ENCODE results near the gene CHCHD2. TPM values are rescaled to one million over a fixed set of nuclear protein-coding genes. Genes with fewer than 3 reads are reported as not detected.

CHCHD2 gene
- total and polyA plus RNA-seq, 9 of the 15 experiments (the other 6 are each of a cell fraction or from before 2014, with no cell fraction given), result 145 to 1,044 (median 648) TPM

GRCh38 chr7:56063882-56064625, 42.2 kb downstream of the CHCHD2 start, which contains the start of gene SUMF2 (continued):
- TF ChIP-seq HMGXB4 (CRISPR knock-in tag; IDR thresholded peaks at IDR 0.05) (peak; percentile 78; the same call in 1 of the 2 replicates), ZNF347 (CRISPR knock-in tag; IDR thresholded peaks at IDR 0.05; ENCODE audit: low read depth) (no peak), ZNF3 (CRISPR knock-in tag; IDR thresholded peaks at IDR 0.05) (no peak; the same call in 1 of the 2 replicates), ZNF146 (CRISPR knock-in tag; IDR thresholded peaks at IDR 0.05; ENCODE audit: unreplicated experiment) (no peak), ELK1 (CRISPR knock-in tag; IDR thresholded peaks at IDR 0.05) (no peak), ZBTB5 (IDR thresholded peaks at IDR 0.05) (no peak), KLF16 (IDR thresholded peaks at IDR 0.05) (no peak), ZNF408 (CRISPR knock-in tag; IDR thresholded peaks at IDR 0.05; ENCODE audit: low read depth) (no peak), POU5F1 (IDR thresholded peaks at IDR 0.05; ENCODE audit: borderline replicate concordance, low read depth, low read length, partially characterized antibody) (peak; percentile 71), STAT5B (CRISPR knock-in tag; IDR thresholded peaks at IDR 0.05) (no peak), TBL1XR1 (IDR thresholded peaks at IDR 0.05; ENCODE audit: low read length in 2 of 2) (no peak), ZBTB40 (IDR thresholded peaks at IDR 0.05) (no peak), ZBTB40 (CRISPR knock-in tag; IDR thresholded peaks at IDR 0.05) (no peak), CREBBP (IDR thresholded peaks at IDR 0.05; ENCODE audit: low read depth, low read length) (no peak)

All from K562 (cell line).